Measurements from ENCODE around the gene TRIP13.

TRIP13 gene

DNA sequence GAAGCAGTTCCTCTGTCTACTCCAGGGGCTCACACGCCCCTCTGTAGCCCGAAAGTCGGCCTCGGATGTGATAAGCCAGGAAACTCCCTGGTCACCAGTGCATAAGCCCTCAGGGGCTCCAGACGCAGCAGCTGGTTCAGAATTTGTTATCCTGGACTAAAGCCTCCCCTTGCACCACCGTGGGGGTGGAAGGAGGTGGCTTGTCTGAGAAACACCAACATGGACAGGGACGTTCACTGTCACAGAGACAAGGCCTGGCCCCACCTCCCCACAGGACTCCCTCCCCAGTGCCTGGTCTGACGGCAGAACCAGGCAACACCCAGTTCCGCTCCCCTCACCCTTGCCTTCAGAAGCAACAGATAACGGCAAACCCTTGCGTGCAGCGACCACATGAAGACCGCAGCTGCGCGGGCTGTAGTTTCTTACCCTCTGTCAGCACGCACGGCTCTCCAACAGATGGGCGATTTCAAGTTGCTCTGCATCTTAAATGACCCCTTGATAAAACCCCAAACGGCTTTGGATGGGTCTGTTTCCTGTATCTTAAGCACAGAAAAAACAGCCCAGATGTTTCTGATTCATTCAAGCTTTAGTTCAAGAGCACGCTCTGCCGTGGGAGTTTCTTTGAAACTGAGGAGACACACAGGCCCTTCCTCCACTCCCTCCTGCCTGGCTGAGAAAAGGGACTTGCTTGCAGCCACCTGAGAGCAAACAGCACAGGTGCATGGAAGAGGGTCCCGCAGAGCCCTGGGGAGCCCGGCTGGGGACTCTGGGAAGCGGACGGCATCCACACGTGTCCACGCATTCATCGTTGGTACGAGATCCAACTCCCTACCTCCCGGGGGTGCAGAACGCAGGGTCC lies 71.2 kb downstream of the TRIP13 start:
- no peak for FAIRE-seq
- no peak for DNase-seq (ENCODE audit: insufficient read length, low spot score)
- no peak for TF ChIP-seq CTCF (IDR thresholded peaks at IDR 0.05; ENCODE audit: insufficient read depth, missing control alignments)

GRCh38 chr5:964821-965220 lies 72.1 kb downstream of the TRIP13 start:
- FAIRE-seq (no peak), DNase-seq (ENCODE audit: insufficient read length, low spot score) (no peak)
- no peak for TF ChIP-seq CTCF (IDR thresholded peaks at IDR 0.05; ENCODE audit: insufficient read depth, missing control alignments)

DNA sequence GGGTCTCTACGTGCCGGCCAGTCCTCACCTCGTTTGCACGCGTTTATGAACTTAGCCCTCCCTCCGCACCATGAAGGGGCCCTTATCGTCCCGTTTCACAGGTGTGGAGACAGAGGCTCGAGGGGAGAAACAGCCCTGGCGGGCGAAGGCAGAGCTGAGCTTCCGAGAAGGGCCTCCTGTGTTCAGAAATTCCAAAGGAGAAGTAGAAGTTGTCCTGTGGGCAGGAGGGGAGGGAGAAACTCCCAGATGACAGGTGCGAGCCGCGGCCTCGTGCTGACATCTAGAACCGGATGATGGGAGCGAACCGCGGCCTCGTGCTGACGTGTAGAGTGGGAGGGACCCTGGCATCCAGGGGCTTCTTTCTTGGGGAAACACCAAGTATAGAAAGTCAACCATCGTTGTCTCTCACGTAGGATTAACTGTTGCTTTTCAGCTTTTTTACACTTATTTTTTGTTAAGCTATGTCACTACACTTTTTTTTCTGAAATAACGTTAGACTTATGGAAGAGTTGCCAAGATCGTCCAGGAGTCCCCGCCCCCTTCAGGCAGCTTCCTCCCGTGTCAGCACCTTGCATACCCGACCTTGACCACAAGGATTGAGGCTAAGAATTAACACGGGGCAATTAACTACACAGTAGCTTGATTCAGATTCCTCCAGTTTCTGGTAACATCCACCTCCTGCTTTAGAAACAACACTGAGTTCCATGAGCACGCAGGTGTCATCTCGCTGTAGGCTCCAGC lies 73.1 kb downstream of the TRIP13 start:
- DNase-seq (ENCODE audit: insufficient read length, low spot score) (no peak), FAIRE-seq (no peak)
- no peak for TF ChIP-seq CTCF (IDR thresholded peaks at IDR 0.05; ENCODE audit: insufficient read depth, missing control alignments)

- DNase-seq (ENCODE audit: insufficient read length, low spot score) (no peak), FAIRE-seq (no peak)
- no peak for TF ChIP-seq CTCF (IDR thresholded peaks at IDR 0.05; ENCODE audit: insufficient read depth, missing control alignments)
Measured at GRCh38 chr5:966345-966710, 73.6 kb downstream of the TRIP13 start.

- no peak for FAIRE-seq
- TF ChIP-seq CTCF (IDR thresholded peaks at IDR 0.05; ENCODE audit: insufficient read depth, missing control alignments): no peak
- no peak for DNase-seq (ENCODE audit: insufficient read length, low spot score)
Measured at GRCh38 chr5:966941-967340, 74.3 kb downstream of the TRIP13 start.
